Type B pancreatic cell (in vitro differentiated cells): Measurements from ENCODE around the gene TRIM22. TPM values are rescaled to one million over a fixed set of nuclear protein-coding genes. Genes with fewer than 3 reads are reported as not detected.

Source experiments
- DNase-seq: peaks from one replicate; pipeline ENCODE4 v3.0.0; 2021; ENCODE audit warnings: mixed read lengths; ENCODE audit not compliant: unreplicated experiment; ENCODE audit errors: extremely low spot score
- H3K27ac Mint-ChIP-seq: 2 replicates; pipeline ENCODE4 v1.8.0; 2021; ENCODE audit warnings: mild to moderate bottlenecking, mixed read lengths
- H3K27me3 Mint-ChIP-seq: 2 replicates; pipeline ENCODE4 v1.8.0; 2021; ENCODE audit warnings: mixed read lengths
- H3K36me3 Mint-ChIP-seq: 2 replicates; pipeline ENCODE4 v1.8.0; 2021; ENCODE audit warnings: mixed read lengths
- H3K4me1 Mint-ChIP-seq: one replicate; pipeline ENCODE4 v1.8.0; 2021; ENCODE audit warnings: mixed read lengths; ENCODE audit not compliant: unreplicated experiment
- H3K4me3 Mint-ChIP-seq: 2 replicates; pipeline ENCODE4 v1.8.0; 2021; ENCODE audit warnings: mild to moderate bottlenecking, mixed read lengths
- H3K9me3 Mint-ChIP-seq: 2 replicates; pipeline ENCODE4 v1.8.0; 2021; ENCODE audit warnings: mixed read lengths
- total RNA-seq: library from RNA; stranded (reverse); gene quantifications from 2 replicates; pipeline ENCODE4 v1.2.1, GENCODE V29; 2021; ENCODE audit warnings: low replicate concordance
- TF ChIP-seq, protein P1 (sequence below): fragments of 200-600 bp; sonication (generic); conservative IDR thresholded peaks from 2 replicates; pipeline ENCODE4 v1.5.0; 2021; ENCODE audit warnings: antibody characterized with exemption, mild to moderate bottlenecking

Gene TRIM22
- total RNA-seq, 1 donor from 2014 or later, result 27.4 TPM

DNA sequence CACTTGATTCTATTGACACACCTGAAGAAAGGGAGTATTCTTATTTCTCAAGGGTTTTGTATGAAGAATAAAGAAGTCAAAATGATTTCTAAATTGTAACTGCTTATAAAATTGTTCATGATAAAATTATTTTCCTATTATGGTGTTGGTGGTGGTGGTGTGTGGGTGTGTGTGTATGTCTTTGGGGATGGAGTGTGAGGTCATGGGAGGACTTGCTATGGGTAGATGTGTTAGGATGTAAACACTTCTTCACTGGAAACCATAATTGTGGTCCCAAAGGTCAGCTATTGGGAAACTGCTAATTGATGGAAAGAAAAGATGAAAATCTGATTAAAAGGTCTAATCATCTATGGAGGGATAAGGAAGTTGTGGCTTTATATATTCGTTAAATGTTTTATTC is 5.1 kb downstream of the TRIM22 start:
- TF ChIP-seq, protein P1, sequence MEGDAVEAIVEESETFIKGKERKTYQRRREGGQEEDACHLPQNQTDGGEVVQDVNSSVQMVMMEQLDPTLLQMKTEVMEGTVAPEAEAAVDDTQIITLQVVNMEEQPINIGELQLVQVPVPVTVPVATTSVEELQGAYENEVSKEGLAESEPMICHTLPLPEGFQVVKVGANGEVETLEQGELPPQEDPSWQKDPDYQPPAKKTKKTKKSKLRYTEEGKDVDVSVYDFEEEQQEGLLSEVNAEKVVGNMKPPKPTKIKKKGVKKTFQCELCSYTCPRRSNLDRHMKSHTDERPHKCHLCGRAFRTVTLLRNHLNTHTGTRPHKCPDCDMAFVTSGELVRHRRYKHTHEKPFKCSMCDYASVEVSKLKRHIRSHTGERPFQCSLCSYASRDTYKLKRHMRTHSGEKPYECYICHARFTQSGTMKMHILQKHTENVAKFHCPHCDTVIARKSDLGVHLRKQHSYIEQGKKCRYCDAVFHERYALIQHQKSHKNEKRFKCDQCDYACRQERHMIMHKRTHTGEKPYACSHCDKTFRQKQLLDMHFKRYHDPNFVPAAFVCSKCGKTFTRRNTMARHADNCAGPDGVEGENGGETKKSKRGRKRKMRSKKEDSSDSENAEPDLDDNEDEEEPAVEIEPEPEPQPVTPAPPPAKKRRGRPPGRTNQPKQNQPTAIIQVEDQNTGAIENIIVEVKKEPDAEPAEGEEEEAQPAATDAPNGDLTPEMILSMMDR, result no peak
- H3K4me1 Mint-ChIP-seq, result peaks cover 9% of the 10 kb centered on the region
- H3K4me3 Mint-ChIP-seq, result no peak overlapping the region
- H3K9me3 Mint-ChIP-seq, result no peaks in the 10 kb centered on the region
- no peak for DNase-seq
- H3K36me3 Mint-ChIP-seq, result no peaks in the 10 kb centered on the region
- no peaks in the 10 kb centered on the region for H3K27me3 Mint-ChIP-seq
- H3K27ac Mint-ChIP-seq, result no peak overlapping the region

DNA sequence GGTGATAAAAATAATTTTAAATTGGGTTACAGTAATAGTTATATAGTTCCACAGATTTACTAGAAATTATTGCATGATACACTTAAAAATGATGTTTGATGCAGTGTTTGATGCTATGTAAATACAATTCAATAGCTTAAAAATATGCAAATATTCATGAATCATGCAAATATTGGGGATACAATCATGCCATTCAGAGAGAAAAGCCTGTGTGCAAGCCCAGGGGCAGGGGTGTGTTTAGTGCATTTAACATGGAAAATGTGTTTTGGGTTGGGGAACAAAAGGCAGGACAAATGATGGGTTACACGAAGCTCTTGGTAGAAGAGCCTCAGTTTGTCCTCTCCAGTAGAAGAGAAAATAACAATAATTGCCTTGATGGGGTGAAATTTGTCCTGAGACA is 6.0 kb downstream of the TRIM22 start:
- no peak for DNase-seq
- TF ChIP-seq, protein P1, result no peak
- no peaks in the 10 kb centered on the region for H3K9me3 Mint-ChIP-seq
- H3K36me3 Mint-ChIP-seq, result no peaks in the 10 kb centered on the region
- H3K27me3 Mint-ChIP-seq, result no peaks in the 10 kb centered on the region
- no peaks in the 10 kb centered on the region for H3K4me1 Mint-ChIP-seq
- no peak overlapping the region for H3K4me3 Mint-ChIP-seq
- H3K27ac Mint-ChIP-seq, result no peak overlapping the region

DNA sequence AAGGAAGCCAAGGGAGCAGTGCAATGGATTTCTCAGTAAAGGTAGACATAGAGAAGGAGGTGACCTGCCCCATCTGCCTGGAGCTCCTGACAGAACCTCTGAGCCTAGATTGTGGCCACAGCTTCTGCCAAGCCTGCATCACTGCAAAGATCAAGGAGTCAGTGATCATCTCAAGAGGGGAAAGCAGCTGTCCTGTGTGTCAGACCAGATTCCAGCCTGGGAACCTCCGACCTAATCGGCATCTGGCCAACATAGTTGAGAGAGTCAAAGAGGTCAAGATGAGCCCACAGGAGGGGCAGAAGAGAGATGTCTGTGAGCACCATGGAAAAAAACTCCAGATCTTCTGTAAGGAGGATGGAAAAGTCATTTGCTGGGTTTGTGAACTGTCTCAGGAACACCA is 6.6 kb downstream of the TRIM22 start:
- Mint-ChIP-seq H3K27ac (no peak overlapping the region), H3K9me3 (no peaks in the 10 kb centered on the region), H3K27me3 (no peaks in the 10 kb centered on the region), H3K36me3 (no peaks in the 10 kb centered on the region), H3K4me1 (no peaks in the 10 kb centered on the region), H3K4me3 (no peak overlapping the region)
- DNase-seq, result no peak
- TF ChIP-seq, protein P1, result no peak

DNA sequence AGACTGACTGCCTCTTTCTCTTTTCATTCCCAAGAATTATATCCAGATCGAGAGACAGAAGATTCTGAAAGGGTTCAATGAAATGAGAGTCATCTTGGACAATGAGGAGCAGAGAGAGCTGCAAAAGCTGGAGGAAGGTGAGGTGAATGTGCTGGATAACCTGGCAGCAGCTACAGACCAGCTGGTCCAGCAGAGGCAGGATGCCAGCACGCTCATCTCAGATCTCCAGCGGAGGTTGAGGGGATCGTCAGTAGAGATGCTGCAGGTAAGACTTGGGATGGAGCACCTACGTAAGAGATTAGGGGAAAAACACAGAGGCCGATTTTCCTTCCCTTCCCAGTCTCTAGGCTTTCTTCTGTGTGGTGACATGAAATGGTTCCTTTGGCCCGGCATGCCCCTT is 8.7 kb downstream of the TRIM22 start:
- Mint-ChIP-seq H3K4me3 (no peak overlapping the region), H3K4me1 (no peaks in the 10 kb centered on the region), H3K27ac (no peak overlapping the region), H3K36me3 (no peaks in the 10 kb centered on the region), H3K9me3 (no peaks in the 10 kb centered on the region), H3K27me3 (no peaks in the 10 kb centered on the region)
- TF ChIP-seq, protein P1, result no peak
- no peak for DNase-seq

DNA sequence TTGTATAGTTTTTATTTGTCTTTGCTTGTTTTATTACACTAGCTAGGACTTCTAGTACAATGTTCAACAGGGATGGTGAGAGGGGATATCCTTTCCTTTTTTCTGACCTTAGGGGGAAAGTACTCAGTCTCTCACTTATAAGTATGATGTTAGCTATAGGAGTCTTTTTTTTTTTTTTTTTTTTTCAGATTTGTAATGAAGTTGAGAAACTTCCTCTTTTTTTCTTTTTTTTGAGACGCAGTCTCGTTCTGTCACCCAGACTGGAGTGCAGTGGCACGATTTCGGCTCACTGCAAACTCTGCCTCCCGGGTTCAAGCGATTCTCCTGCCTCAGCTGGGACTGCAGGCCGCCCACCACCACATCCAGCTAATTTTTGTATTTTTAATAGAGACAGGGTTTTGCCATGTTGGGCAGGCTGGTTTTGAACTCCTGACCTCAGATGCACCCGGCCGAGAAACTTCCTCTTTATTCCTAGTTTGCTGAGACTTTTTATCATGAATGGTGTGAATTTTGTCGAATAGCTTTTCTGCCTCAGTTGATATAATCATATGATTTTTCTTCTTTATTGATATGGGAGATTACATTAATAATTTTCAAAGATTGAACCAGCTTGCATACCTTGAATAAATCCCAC is 10.9 kb downstream of the TRIM22 start:
- Mint-ChIP-seq H3K9me3 (no peaks in the 10 kb centered on the region), H3K4me1 (no peaks in the 10 kb centered on the region)

More for the DNA sequence above, 10.9 kb downstream of the TRIM22 start:
- H3K4me3 Mint-ChIP-seq, result no peak overlapping the region
- no peak overlapping the region for H3K27ac Mint-ChIP-seq
- H3K27me3 Mint-ChIP-seq, result no peaks in the 10 kb centered on the region
- no peak for DNase-seq
- H3K36me3 Mint-ChIP-seq, result no peaks in the 10 kb centered on the region
- TF ChIP-seq, protein P1, result no peak
